Measurements from ENCODE around the gene FER.

Gene FER

DNA sequence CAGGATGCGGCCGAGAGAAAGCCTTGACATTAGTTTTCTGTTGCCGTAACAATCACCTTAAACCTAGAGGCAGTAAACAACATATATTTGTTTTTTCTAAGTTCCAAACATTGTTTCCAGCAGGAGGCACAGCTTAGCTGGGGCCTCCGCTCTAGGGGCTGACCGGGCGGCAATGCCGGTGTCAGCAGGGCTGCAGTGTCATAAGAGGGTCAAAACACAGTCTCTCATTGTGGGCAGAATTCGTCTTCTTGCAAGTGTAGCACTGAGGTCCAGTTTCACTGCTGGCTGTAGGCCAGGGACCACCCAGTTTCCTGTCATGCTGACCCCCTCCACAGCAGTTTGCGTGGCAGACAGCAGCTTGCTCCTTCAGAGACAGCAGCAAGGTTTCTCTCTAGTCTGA is 475.8 kb downstream of the FER start:
- TF ChIP-seq, protein P1, sequence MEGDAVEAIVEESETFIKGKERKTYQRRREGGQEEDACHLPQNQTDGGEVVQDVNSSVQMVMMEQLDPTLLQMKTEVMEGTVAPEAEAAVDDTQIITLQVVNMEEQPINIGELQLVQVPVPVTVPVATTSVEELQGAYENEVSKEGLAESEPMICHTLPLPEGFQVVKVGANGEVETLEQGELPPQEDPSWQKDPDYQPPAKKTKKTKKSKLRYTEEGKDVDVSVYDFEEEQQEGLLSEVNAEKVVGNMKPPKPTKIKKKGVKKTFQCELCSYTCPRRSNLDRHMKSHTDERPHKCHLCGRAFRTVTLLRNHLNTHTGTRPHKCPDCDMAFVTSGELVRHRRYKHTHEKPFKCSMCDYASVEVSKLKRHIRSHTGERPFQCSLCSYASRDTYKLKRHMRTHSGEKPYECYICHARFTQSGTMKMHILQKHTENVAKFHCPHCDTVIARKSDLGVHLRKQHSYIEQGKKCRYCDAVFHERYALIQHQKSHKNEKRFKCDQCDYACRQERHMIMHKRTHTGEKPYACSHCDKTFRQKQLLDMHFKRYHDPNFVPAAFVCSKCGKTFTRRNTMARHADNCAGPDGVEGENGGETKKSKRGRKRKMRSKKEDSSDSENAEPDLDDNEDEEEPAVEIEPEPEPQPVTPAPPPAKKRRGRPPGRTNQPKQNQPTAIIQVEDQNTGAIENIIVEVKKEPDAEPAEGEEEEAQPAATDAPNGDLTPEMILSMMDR (IDR thresholded peaks at IDR 0.05; ENCODE audit: low read depth, low read length, missing control alignments) = no peak
- DNase-seq (ENCODE audit: low read depth) = no peak
- no peak overlapping the region for H3K4me3 ChIP-seq (ENCODE audit: low read depth, low read length)

DNA sequence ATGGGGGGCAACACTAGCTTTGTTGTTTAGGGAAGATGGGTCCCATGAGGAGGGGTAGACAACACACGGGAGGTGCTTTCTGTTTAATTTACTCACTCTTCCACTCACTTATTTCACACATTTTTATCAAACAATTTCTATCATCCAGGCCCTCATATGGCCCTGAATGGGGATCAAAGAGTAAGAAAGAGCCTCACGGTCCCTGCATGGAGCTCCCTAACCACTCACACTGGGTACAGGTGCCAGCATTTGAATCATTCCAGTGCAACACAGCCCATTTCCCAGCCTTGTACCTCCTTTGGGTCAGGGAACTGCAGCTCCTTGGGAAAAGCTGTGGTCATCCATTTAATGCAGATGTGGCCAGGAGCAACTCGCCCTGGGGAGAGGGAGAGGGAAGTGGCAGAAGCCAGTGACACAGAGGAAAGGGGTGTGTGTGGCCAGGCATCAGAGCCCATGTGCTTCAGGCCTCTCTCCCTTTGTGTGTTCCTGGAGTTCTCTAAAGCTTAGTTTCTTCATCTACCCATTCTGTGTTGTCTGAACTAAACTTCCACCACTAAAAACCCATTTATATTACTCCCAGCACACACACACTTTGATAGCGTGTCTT is 476.7 kb downstream of the FER start:
- no peak overlapping the region for H3K4me3 ChIP-seq (ENCODE audit: low read depth, low read length)
- no peak for DNase-seq (ENCODE audit: low read depth)
- TF ChIP-seq, protein P1 (IDR thresholded peaks at IDR 0.05; ENCODE audit: low read depth, low read length, missing control alignments) = no peak

DNA sequence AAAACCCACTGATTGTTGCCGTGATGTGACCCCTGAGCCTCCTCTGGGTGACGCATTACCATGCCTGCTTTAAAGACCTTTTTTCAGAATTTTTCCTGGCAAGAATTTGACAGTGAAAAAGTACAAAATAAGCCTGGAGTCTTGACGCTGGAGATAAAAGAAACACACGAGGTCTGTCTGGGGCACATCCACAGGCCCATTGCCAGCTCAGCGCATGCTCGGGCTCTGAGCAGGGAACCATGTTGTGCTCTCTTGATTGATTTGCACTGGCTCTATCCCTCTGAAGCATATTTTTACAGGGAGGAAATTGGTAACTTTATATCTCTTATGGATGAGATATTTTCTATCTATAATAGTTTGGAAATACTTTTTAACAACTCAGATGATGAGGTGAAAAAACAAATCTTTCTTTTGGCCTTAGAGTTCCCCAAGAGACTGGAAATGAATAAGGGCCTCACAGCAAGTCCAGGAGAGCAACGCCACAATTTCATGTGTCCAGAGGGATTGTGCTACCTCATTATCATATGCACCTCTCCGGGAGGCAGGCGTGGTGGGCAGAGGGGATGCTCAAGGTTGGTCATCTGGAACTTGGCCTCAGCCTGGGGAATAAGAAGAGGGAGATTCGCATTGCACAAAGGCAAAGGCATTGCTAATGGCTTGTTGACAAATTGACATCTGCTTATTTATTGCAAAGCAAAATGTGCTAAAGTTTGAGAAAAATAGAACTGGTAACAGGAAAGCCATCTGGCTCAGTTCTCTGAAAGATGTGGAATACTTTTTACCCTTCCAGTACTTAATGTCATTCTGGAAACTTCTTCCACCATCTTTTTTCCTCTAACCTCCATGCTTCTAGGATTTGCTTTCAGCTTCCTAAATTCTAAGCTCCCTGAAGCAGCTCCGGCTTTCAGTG is 478.3 kb downstream of the FER start:
- TF ChIP-seq, protein P1 (IDR thresholded peaks at IDR 0.05; ENCODE audit: low read depth, low read length, missing control alignments) = no peak
- DNase-seq (ENCODE audit: low read depth) = no peak
- no peak overlapping the region for H3K4me3 ChIP-seq (ENCODE audit: low read depth, low read length)

DNA sequence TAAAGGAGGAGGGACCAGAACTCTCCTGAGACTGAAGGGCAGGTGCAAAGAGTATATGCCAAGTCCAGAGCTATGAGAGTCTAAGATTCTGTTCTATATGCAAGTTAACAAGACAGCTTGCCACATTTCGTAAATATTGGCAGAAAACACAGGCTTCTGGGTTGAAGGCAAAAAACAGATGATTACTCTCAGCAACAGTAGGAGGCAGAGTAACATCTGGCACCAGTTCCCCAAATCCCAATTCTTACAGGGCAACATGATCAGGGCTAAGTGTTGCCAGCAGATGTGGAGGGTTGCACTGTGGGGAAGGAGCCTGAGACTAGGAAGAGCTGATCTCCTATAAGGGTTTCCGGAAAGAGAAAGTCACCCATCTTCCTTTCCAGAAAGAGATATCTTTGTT is 482.7 kb downstream of the FER start:
- no peak overlapping the region for H3K4me3 ChIP-seq (ENCODE audit: low read depth, low read length)
- DNase-seq (ENCODE audit: low read depth) = no peak
- TF ChIP-seq, protein P1 (IDR thresholded peaks at IDR 0.05; ENCODE audit: low read depth, low read length, missing control alignments) = no peak

DNA sequence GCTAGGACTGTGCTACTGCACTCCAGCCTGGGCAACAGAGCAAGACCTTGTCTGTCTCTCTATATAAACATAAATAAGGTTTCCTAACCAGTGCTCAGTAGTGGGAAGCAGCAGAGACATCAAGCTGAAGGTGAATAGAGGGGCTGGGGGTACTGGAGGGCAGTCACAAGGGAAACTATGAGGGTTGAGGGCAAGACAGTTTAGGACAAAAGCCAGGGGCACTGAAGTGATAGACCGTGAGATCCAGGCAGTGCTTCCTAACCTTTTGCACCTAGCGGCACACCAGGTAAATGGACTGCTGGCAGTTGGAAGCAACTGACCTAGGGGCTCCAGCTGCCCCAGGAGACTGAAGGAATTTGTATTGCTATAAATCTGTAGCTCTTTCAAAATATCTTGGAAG is 483.6 kb downstream of the FER start:
- TF ChIP-seq, protein P1 (IDR thresholded peaks at IDR 0.05; ENCODE audit: low read depth, low read length, missing control alignments) = no peak
- no peak for DNase-seq (ENCODE audit: low read depth)
- no peak overlapping the region for H3K4me3 ChIP-seq (ENCODE audit: low read depth, low read length)

DNA sequence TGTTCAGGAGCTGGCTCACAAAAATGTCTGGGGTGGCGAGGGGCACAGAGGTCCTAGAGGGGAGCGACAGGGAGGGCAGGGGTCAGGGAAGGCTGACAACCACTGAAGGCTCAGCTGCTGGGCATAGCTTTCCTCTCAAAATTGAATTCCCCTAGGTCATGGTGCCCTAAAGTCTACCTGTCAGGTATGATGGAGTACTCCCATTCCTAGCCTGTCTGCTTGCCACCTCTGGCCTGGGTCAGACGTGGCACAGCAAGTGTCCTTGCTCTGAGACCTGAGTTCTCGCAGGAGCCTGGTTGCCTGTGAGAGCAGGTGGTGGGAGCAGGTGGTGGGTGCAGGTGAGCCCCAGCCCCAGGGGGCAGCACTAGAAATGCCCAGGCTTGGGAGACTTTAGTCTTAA is 486.7 kb downstream of the FER start:
- H3K4me3 ChIP-seq (ENCODE audit: low read depth, low read length) = no peak overlapping the region
- TF ChIP-seq, protein P1 (IDR thresholded peaks at IDR 0.05; ENCODE audit: low read depth, low read length, missing control alignments) = no peak
- DNase-seq (ENCODE audit: low read depth) = no peak
